Nephron (organoid): Measurements from ENCODE around the gene GAR1.

ENCODE experiments used
- H3K27ac Mint-ChIP-seq, 3 experiments: 2 replicates each; pipeline ENCODE4 v1.8.0; 2020; ENCODE audit warnings: mixed read lengths in 3 of 3, mild to moderate bottlenecking in 2 of 3, moderate library complexity in 1 of 3
- H3K27me3 Mint-ChIP-seq: 2 replicates; pipeline ENCODE4 v1.8.0; 2021; ENCODE audit warnings: low read depth, mild to moderate bottlenecking, moderate library complexity, mixed read lengths
- H3K36me3 Mint-ChIP-seq: 2 replicates; pipeline ENCODE4 v1.8.0; 2020; ENCODE audit warnings: low read depth, mixed read lengths
- H3K4me1 Mint-ChIP-seq: 2 replicates; pipeline ENCODE4 v1.8.0; 2020; ENCODE audit warnings: mixed read lengths
- H3K4me3 Mint-ChIP-seq, 3 experiments: 2 replicates each; pipeline ENCODE4 v1.8.0; 2020; ENCODE audit warnings: mild to moderate bottlenecking in 3 of 3, mixed read lengths in 3 of 3, moderate library complexity in 2 of 3
- H3K9me3 Mint-ChIP-seq: 2 replicates; pipeline ENCODE4 v1.8.0; 2020; ENCODE audit warnings: mixed read lengths
- CTCF ChIP-seq, 3 experiments: fragments of 200-600 bp; sonication (generic); IDR thresholded peaks; one replicate each; pipeline ENCODE4 v1.5.0; 2021; ENCODE audit warnings: antibody characterized with exemption in 3 of 3; ENCODE audit not compliant: unreplicated experiment in 3 of 3

The GAR1 gene

GRCh38 chr4:109826719-109827118 is 11.2 kb downstream of the GAR1 start:
- Mint-ChIP-seq H3K4me1 (no peaks in the 10 kb centered on the region), H3K27me3 (no peaks in the 10 kb centered on the region), H3K9me3 (no peaks in the 10 kb centered on the region), H3K27ac (no peak overlapping the region), H3K4me3 (no peak overlapping the region), H3K36me3 (peaks cover 23% of the 10 kb centered on the region)
- TF ChIP-seq CTCF (IDR thresholded peaks at IDR 0.05; ENCODE audit: unreplicated experiment in 3 of 3) = peak in 2 of 3 experiments; percentile 61 to 63

- Mint-ChIP-seq H3K9me3 (no peaks in the 10 kb centered on the region), H3K4me1 (no peaks in the 10 kb centered on the region), H3K4me3 (no peak within 1 kb of the TSS), H3K27ac (no peak within 1 kb of the TSS), H3K27me3 (no peaks in the 10 kb centered on the region), H3K36me3 (peaks cover 18% of the 10 kb centered on the region)
- no peak for TF ChIP-seq CTCF (IDR thresholded peaks at IDR 0.05; ENCODE audit: unreplicated experiment in 3 of 3)
These were observed 12.1 kb downstream of the GAR1 start, which contains the start of gene RRH for GRCh38 chr4:109827672-109828071. RRH (plus strand) TSS chr4:109827972; CDS start chr4:109828028, 56 bp downstream.

- Mint-ChIP-seq H3K4me1 (no peaks in the 10 kb centered on the region), H3K9me3 (no peaks in the 10 kb centered on the region), H3K27me3 (peaks cover 3% of the 10 kb centered on the region), H3K27ac (no peak overlapping the region), H3K36me3 (no peaks in the 10 kb centered on the region), H3K4me3 (no peak overlapping the region)
- no peak for TF ChIP-seq CTCF (IDR thresholded peaks at IDR 0.05; ENCODE audit: unreplicated experiment in 3 of 3)
These were observed 18.2 kb downstream of the GAR1 start for GRCh38 chr4:109833756-109834155.

GRCh38 chr4:109836985-109837384 is 21.4 kb downstream of the GAR1 start:
- no peaks in the 10 kb centered on the region for H3K36me3 Mint-ChIP-seq
- H3K27ac Mint-ChIP-seq = no peak overlapping the region
- no peaks in the 10 kb centered on the region for H3K9me3 Mint-ChIP-seq
- H3K27me3 Mint-ChIP-seq = peaks cover 3% of the 10 kb centered on the region
- no peaks in the 10 kb centered on the region for H3K4me1 Mint-ChIP-seq
- H3K4me3 Mint-ChIP-seq = no peak overlapping the region
- TF ChIP-seq CTCF (IDR thresholded peaks at IDR 0.05; ENCODE audit: unreplicated experiment in 3 of 3) = no peak

DNA sequence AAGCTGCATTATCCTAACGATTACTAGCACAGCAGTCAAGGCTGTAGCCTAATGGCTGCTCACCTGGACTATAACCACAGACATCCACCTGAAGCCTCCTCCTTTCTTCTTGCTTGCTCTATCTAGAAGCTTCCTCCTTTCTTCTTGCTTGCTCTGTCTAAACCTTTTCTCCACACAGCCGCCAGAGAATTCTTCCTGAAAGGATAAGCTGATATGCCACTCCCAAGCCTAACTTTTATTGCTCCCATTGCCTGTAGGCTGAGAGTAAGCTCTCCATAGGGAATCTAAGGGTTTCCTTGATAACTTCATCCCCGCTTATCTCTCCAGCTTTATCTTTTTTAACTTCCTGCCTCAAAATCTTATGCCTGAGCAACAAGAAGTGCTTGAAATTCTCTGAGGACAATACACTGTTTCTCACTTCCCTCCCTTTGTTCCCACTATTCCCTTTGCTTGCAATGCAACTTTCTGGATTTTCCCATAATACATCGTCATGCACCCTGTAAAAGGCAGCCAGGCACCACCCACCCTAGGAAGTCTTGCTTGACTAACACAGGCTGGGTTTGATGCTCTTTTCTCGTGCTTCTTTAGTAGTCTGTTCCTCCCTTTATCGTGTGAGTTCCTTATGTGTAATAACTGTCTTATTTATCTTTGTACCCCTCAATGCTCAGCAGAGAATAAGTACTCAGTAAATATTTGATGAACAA is 31.0 kb downstream of the GAR1 start:
- H3K4me3 Mint-ChIP-seq = no peak overlapping the region
- H3K27ac Mint-ChIP-seq = no peak overlapping the region
- H3K27me3 Mint-ChIP-seq = peaks cover 4% of the 10 kb centered on the region
- H3K4me1 Mint-ChIP-seq = no peaks in the 10 kb centered on the region
- TF ChIP-seq CTCF (IDR thresholded peaks at IDR 0.05; ENCODE audit: unreplicated experiment in 3 of 3) = no peak
- H3K9me3 Mint-ChIP-seq = no peaks in the 10 kb centered on the region
- no peaks in the 10 kb centered on the region for H3K36me3 Mint-ChIP-seq

DNA sequence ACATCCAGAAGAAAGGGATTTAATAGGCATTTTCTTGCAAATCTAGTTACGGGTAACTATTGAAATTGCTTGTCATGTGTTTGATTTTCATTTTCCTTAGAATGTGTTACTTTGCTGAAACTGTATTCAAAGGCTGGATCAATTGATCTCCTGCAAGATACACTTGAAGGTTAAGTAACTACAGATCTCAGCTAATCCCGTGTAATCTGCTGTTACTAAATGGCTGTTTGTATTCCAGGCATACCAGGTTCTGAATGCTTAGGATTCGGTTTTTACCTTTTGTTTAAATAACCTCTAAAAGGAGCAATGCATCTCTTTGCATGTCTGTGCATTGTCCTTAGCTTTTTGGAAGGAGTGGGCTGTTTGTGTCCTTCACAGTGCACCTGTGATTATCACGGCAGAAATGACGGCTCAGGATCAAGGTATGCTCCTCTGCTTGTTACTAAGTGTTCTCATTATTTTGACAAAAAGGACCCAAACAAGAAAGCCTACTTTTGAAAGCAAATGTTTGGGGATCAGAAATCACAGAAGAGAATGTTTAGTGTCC is 32.4 kb downstream of the GAR1 start, which contains the start of gene LRIT3:
Gene LRIT3, plus strand, starts transcription at position 212 of the 547 bp plus-strand sequence. Its CDS starts 95 bp downstream, at position 307.
- Mint-ChIP-seq H3K9me3 (no peaks in the 10 kb centered on the region), H3K27ac (no peak within 1 kb of the TSS), H3K27me3 (peaks cover 4% of the 10 kb centered on the region), H3K4me1 (no peaks in the 10 kb centered on the region), H3K4me3 (no peak within 1 kb of the TSS), H3K36me3 (no peaks in the 10 kb centered on the region)
- no peak for TF ChIP-seq CTCF (IDR thresholded peaks at IDR 0.05; ENCODE audit: unreplicated experiment in 3 of 3)
